Measurements from ENCODE around the gene MRPL49. TPM values are rescaled to one million over a fixed set of nuclear protein-coding genes. Genes with fewer than 3 reads are reported as not detected.

The MRPL49 gene
- total and polyA plus RNA-seq, 9 of the 15 experiments (the other 6 are each of a cell fraction or from before 2014, with no cell fraction given) = 74.3 to 132 (median 91.2) TPM

DNA sequence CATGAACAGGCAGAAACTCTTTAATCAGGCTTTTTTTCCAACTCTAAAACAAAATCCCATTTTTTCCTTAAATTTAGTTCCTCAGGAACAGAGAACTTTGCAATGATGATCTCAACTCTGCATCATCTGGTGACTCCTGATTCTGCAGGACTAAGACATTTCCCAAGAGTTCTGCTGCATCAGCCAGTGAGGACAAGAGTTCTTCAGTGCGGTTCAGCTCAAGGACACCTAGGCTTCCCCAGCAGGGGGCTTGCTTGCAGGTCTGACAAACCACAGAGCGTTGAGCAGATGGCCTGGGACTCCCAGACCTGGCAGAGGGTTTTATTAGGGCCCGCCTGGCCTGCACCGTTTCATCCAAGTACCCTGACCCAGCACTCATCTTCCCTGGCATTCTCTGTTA, 44.7 kb upstream of the MRPL49 start:
- Histone ChIP-seq H3K4me2 (ENCODE audit: insufficient read depth, low read length) (no peak overlapping the region), H3K27me3 (ENCODE audit: control insufficient read depth in 2 of 2, insufficient read depth in 2 of 2, low read length in 2 of 2) (no peaks in the 10 kb centered on the region), H3K4me1 (replicated peaks in 1 of 2; ENCODE audit: control insufficient read depth in 2 of 2, insufficient read depth in 2 of 2, low read length in 2 of 2) (peaks cover 16 to 18% of the 10 kb centered on the region in 2 experiments; a peak in 4 of 5 replicates), H3K36me3 (ENCODE audit: control insufficient read depth, insufficient read depth, low read length) (peaks cover 63% of the 10 kb centered on the region), H2AFZ (ENCODE audit: low read depth, low read length) (no peak overlapping the region), H3K27ac (ENCODE audit: extremely low read depth, low read depth, low read length) (no peak overlapping the region), H3K79me2 (ENCODE audit: control insufficient read depth, insufficient read depth, low read length) (peaks cover 46% of the 10 kb centered on the region), H3K9me3 (replicated peaks; ENCODE audit: control insufficient read depth, insufficient read depth, low read depth, low read length) (no peaks in the 10 kb centered on the region), H3K4me3 (no peak overlapping the region), H3K9me1 (ENCODE audit: control insufficient read depth, insufficient read depth, low read length) (no peaks in the 10 kb centered on the region), H3K9ac (ENCODE audit: insufficient read depth in 1 of 2, low read depth in 2 of 2, low read length in 2 of 2) (peak overlapping the region in 1 of 2 experiments; percentile 55; a peak in 1 of 4 replicates), H4K20me1 (replicated peaks; ENCODE audit: control insufficient read depth, insufficient read depth, low read length) (peaks cover 6% of the 10 kb centered on the region; the same call in 1 of the 2 replicates)
- POLR2A ChIA-PET = interaction anchor here (0.6 to 1.8 kb wide), 5 partner anchors 8 to 1211 kb away, joined by 3 to 4 read pairs (median 3); no protein-coding TSS in a partner anchor
- DNase-seq (ENCODE audit: extremely low read depth in 1 of 4, low spot score in 3 of 4) (peak in 1 of 4 experiments; percentile 45), ATAC-seq (peak; percentile 69), FAIRE-seq (peak; percentile 79)
- CTCF ChIA-PET (ENCODE audit: low intra/inter-chr PET ratio) = interaction anchor here (0.5 to 3.0 kb wide), 2 partner anchors 64 to 955 kb away, joined by 4 to 18 read pairs; partner anchors contain the start of gene ARL2
- BruUV-seq (replicated peaks) = no TSS peak
- intact Hi-C loops (cut with micrococcal nuclease) = no loop called here
- 62% methylated on average over 4 of the region's 4 CpGs for WGBS (ENCODE audit: insufficient coverage, low coverage, missing lambda C conversion rate)
- in situ Hi-C loops (cut with MboI) = no loop called here
- TF ChIP-seq ZNF551 (CRISPR knock-in tag; IDR thresholded peaks at IDR 0.05) (no peak), NBN (IDR thresholded peaks at IDR 0.05; ENCODE audit: low read depth) (no peak), TAL1 (IDR thresholded peaks at IDR 0.05) (no peak)
- TF ChIP-seq, protein P1, sequence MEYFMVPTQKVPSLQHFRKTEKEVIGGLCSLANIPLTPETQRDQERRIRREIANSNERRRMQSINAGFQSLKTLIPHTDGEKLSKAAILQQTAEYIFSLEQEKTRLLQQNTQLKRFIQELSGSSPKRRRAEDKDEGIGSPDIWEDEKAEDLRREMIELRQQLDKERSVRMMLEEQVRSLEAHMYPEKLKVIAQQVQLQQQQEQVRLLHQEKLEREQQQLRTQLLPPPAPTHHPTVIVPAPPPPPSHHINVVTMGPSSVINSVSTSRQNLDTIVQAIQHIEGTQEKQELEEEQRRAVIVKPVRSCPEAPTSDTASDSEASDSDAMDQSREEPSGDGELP (CRISPR knock-in tag; IDR thresholded peaks at IDR 0.05; ENCODE audit: borderline replicate concordance) = 0 out of 2 replicates have a peak, but pooled peaks have one; percentile 15
- TF ChIP-seq, protein P2, sequence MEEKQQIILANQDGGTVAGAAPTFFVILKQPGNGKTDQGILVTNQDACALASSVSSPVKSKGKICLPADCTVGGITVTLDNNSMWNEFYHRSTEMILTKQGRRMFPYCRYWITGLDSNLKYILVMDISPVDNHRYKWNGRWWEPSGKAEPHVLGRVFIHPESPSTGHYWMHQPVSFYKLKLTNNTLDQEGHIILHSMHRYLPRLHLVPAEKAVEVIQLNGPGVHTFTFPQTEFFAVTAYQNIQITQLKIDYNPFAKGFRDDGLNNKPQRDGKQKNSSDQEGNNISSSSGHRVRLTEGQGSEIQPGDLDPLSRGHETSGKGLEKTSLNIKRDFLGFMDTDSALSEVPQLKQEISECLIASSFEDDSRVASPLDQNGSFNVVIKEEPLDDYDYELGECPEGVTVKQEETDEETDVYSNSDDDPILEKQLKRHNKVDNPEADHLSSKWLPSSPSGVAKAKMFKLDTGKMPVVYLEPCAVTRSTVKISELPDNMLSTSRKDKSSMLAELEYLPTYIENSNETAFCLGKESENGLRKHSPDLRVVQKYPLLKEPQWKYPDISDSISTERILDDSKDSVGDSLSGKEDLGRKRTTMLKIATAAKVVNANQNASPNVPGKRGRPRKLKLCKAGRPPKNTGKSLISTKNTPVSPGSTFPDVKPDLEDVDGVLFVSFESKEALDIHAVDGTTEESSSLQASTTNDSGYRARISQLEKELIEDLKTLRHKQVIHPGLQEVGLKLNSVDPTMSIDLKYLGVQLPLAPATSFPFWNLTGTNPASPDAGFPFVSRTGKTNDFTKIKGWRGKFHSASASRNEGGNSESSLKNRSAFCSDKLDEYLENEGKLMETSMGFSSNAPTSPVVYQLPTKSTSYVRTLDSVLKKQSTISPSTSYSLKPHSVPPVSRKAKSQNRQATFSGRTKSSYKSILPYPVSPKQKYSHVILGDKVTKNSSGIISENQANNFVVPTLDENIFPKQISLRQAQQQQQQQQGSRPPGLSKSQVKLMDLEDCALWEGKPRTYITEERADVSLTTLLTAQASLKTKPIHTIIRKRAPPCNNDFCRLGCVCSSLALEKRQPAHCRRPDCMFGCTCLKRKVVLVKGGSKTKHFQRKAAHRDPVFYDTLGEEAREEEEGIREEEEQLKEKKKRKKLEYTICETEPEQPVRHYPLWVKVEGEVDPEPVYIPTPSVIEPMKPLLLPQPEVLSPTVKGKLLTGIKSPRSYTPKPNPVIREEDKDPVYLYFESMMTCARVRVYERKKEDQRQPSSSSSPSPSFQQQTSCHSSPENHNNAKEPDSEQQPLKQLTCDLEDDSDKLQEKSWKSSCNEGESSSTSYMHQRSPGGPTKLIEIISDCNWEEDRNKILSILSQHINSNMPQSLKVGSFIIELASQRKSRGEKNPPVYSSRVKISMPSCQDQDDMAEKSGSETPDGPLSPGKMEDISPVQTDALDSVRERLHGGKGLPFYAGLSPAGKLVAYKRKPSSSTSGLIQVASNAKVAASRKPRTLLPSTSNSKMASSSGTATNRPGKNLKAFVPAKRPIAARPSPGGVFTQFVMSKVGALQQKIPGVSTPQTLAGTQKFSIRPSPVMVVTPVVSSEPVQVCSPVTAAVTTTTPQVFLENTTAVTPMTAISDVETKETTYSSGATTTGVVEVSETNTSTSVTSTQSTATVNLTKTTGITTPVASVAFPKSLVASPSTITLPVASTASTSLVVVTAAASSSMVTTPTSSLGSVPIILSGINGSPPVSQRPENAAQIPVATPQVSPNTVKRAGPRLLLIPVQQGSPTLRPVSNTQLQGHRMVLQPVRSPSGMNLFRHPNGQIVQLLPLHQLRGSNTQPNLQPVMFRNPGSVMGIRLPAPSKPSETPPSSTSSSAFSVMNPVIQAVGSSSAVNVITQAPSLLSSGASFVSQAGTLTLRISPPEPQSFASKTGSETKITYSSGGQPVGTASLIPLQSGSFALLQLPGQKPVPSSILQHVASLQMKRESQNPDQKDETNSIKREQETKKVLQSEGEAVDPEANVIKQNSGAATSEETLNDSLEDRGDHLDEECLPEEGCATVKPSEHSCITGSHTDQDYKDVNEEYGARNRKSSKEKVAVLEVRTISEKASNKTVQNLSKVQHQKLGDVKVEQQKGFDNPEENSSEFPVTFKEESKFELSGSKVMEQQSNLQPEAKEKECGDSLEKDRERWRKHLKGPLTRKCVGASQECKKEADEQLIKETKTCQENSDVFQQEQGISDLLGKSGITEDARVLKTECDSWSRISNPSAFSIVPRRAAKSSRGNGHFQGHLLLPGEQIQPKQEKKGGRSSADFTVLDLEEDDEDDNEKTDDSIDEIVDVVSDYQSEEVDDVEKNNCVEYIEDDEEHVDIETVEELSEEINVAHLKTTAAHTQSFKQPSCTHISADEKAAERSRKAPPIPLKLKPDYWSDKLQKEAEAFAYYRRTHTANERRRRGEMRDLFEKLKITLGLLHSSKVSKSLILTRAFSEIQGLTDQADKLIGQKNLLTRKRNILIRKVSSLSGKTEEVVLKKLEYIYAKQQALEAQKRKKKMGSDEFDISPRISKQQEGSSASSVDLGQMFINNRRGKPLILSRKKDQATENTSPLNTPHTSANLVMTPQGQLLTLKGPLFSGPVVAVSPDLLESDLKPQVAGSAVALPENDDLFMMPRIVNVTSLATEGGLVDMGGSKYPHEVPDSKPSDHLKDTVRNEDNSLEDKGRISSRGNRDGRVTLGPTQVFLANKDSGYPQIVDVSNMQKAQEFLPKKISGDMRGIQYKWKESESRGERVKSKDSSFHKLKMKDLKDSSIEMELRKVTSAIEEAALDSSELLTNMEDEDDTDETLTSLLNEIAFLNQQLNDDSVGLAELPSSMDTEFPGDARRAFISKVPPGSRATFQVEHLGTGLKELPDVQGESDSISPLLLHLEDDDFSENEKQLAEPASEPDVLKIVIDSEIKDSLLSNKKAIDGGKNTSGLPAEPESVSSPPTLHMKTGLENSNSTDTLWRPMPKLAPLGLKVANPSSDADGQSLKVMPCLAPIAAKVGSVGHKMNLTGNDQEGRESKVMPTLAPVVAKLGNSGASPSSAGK (IDR thresholded peaks at IDR 0.05) = 0 out of 2 replicates have a peak, but pooled peaks have one; percentile 24
- TF ChIP-seq, protein P3, sequence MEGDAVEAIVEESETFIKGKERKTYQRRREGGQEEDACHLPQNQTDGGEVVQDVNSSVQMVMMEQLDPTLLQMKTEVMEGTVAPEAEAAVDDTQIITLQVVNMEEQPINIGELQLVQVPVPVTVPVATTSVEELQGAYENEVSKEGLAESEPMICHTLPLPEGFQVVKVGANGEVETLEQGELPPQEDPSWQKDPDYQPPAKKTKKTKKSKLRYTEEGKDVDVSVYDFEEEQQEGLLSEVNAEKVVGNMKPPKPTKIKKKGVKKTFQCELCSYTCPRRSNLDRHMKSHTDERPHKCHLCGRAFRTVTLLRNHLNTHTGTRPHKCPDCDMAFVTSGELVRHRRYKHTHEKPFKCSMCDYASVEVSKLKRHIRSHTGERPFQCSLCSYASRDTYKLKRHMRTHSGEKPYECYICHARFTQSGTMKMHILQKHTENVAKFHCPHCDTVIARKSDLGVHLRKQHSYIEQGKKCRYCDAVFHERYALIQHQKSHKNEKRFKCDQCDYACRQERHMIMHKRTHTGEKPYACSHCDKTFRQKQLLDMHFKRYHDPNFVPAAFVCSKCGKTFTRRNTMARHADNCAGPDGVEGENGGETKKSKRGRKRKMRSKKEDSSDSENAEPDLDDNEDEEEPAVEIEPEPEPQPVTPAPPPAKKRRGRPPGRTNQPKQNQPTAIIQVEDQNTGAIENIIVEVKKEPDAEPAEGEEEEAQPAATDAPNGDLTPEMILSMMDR (IDR thresholded peaks at IDR 0.05 in 2 of 3, conservative IDR thresholded peaks at IDR 0.05 in 1 of 3; ENCODE audit: insufficient read depth in 2 of 3, low read depth in 1 of 3, low read length in 3 of 3) = peak in 2 of 3 experiments; percentile 6 to 34; a peak in 2 of 6 replicates
